ENCODE data around the gene POU6F2.

- TF ChIP-seq CTCF (IDR thresholded peaks at IDR 0.05 in 4 of 5, conservative IDR thresholded peaks at IDR 0.05 in 1 of 5) (no peak), POLR2A (IDR thresholded peaks at IDR 0.05) (no peak)
These were observed 35.2 kb upstream of the POU6F2 start for GRCh38 chr7:38942431-38943051.
